Gastroesophageal sphincter (tissue), 4 donors: Measurements from ENCODE around the gene ACER1. TPM values are rescaled to one million over a fixed set of nuclear protein-coding genes. Genes with fewer than 3 reads are reported as not detected.

ENCODE experiments used
- ATAC-seq: fragments of 150-250 bp; one replicate; pipeline ENCODE4 v1.9.1; 2016; ENCODE audit warnings: mild to moderate bottlenecking, moderate library complexity
- H3K27ac ChIP-seq, 4 donors: fragments of 200-600 bp; sonication (generic) in 3 of 4; 1 replicate in 3 of 4; 2 replicates in 1 of 4; pipeline ENCODE4 v1.5.1; 2016 to 2019
- H3K27me3 ChIP-seq: fragments of 200-600 bp; sonication (generic); one replicate; pipeline ENCODE4 v1.5.1; 2019
- H3K36me3 ChIP-seq, 2 donors: fragments of 200-600 bp; sonication (generic); one replicate each; pipeline ENCODE4 v1.5.1; 2019; ENCODE audit warnings: control low read depth in 1 of 2
- H3K4me1 ChIP-seq, 3 donors: fragments of 200-600 bp; sonication (generic); 1 replicate in 2 of 3; 2 replicates in 1 of 3; pipeline ENCODE4 v1.5.1; 2016 to 2019; ENCODE audit warnings: control low read depth in 2 of 3
- H3K4me3 ChIP-seq, 2 donors: fragments of 200-600 bp; sonication (generic); one replicate each; pipeline ENCODE4 v1.5.1; 2019; ENCODE audit warnings: mild to moderate bottlenecking in 1 of 2, moderate library complexity in 1 of 2
- H3K9me3 ChIP-seq, 3 donors: fragments of 200-600 bp; sonication (generic); one replicate each; pipeline ENCODE4 v1.5.1; 2017 to 2019; ENCODE audit warnings: control low read depth in 2 of 3
- EP300 ChIP-seq: sonication (generic); formaldehyde crosslinking; IDR thresholded peaks from one replicate; pipeline ENCODE4 v1.6.1; 2017; ENCODE audit warnings: antibody characterized with exemption, mild to moderate bottlenecking
- POLR2A ChIP-seq, 2 donors: fragments of 450-650 bp; IDR thresholded peaks; one replicate each; pipeline ENCODE4 v1.6.1; 2017; ENCODE audit warnings: antibody characterized with exemption in 2 of 2, mild to moderate bottlenecking in 2 of 2, moderate library complexity in 1 of 2
- POLR2AphosphoS5 ChIP-seq: sonication (generic); formaldehyde crosslinking; IDR thresholded peaks from one replicate; pipeline ENCODE4 v1.6.1; 2017; ENCODE audit warnings: antibody characterized with exemption
- WGBS, 2 donors: methylation state at CpG; one replicate each; pipeline ENCODE4 v1.1.5; 2018; ENCODE audit warnings: low coverage in 1 of 2; 5-methylcytosine and 5-hydroxymethylcytosine counted together
- total RNA-seq, 4 donors: library from RNA; depleted of rRNA; stranded (reverse); fragments of >200 nt; gene quantifications; one replicate each; pipeline ENCODE4 v1.1.0, GENCODE V29; 2016
- TF ChIP-seq, protein P1 (sequence below), 4 experiments: fragments of 200-600 bp in 2 of 4; fragments of 450-650 bp in 2 of 4; sonication (generic) in 1 of 4; IDR thresholded peaks; one replicate each; pipeline ENCODE4 v1.5.1; 2017 to 2019; ENCODE audit warnings: antibody characterized with exemption in 4 of 4, mild to moderate bottlenecking in 2 of 4, moderate library complexity in 2 of 4

ACER1 gene
- total RNA-seq, 4 donors from 2014 or later, result not detected

DNA sequence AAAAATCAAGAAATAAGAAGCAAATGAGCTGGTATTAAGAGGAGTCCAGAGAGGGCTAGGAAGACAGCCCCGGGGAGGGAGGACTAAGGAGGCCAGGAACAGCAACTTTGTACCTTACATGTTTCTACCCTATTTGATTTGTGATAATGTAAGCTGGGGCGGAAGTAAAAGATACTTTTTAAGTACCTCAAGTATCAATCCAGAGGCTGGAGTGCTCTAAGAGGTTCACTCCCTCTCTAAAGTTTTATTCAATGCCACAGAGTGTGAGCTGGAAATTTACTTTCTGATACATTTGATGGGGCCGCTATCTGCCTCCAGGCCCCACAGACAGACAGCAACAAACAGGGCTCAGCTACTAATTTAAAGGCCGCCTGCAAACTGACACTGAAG lies 65.0 kb downstream of the ACER1 start:
- ATAC-seq, result no peak
- 78 to 96% methylated on average over 1 to 3 of the region's 4 CpGs for WGBS, 2 donors
- TF ChIP-seq POLR2AphosphoS5, result no peak
- TF ChIP-seq POLR2A (IDR thresholded peaks at IDR 0.05), result no peak
- no peak for TF ChIP-seq EP300
- TF ChIP-seq, protein P1, sequence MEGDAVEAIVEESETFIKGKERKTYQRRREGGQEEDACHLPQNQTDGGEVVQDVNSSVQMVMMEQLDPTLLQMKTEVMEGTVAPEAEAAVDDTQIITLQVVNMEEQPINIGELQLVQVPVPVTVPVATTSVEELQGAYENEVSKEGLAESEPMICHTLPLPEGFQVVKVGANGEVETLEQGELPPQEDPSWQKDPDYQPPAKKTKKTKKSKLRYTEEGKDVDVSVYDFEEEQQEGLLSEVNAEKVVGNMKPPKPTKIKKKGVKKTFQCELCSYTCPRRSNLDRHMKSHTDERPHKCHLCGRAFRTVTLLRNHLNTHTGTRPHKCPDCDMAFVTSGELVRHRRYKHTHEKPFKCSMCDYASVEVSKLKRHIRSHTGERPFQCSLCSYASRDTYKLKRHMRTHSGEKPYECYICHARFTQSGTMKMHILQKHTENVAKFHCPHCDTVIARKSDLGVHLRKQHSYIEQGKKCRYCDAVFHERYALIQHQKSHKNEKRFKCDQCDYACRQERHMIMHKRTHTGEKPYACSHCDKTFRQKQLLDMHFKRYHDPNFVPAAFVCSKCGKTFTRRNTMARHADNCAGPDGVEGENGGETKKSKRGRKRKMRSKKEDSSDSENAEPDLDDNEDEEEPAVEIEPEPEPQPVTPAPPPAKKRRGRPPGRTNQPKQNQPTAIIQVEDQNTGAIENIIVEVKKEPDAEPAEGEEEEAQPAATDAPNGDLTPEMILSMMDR (IDR thresholded peaks at IDR 0.05), result no peak
- H3K4me3 ChIP-seq, result no peak overlapping the region
- no peaks in the 10 kb centered on the region for H3K27me3 ChIP-seq
- peak overlapping the region in 1 of 4 donors; percentile 26 for H3K27ac ChIP-seq
- peaks cover 0 to 63% of the 10 kb centered on the region in 2 donors for H3K36me3 ChIP-seq
- no peaks in the 10 kb centered on the region for H3K9me3 ChIP-seq
- H3K4me1 ChIP-seq, result peaks cover 16 to 85% (median 30%) of the 10 kb centered on the region in 3 donors

DNA sequence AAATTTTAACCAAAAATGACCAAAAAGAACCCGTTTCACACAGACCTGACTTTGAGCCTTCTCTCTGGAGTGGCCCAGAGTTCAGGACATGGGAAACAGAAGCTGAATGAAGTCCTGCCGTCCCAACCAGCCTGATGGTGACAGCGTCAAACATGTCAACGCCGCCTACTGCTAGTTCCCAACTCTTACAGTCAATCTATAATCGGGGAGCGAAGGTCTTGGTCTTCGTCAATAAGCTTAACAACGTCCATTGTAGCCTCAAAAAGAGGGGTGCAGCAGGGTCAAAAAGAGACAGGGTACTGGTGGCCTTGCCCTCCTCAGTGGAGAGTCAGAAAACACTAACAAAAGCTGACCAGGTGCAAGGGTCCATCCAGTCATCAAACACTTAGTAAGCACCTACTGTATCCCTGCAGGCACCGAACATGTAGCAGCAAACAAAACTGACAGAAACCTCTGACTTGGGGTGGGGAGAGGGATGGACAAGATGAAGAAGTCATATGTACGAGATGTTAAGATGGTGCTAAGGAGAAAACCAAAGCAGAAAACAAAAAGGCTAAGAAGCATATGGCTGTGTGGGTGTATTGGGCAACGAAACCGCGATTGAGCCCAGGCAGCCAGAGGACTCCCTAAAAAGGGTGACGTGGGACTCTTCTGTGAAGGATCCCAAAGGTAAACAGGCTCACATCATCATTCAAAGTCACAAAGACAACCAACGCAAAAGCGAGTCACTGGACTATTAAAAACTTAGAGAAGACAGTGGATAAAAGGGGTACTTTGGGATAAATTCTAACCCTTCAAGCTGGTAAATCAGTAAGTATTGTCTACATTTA lies 65.6 kb downstream of the ACER1 start:
- ATAC-seq, result no peak
- Histone ChIP-seq H3K27me3 (no peaks in the 10 kb centered on the region), H3K4me3 (no peak overlapping the region), H3K27ac (no peak overlapping the region), H3K9me3 (no peaks in the 10 kb centered on the region), H3K36me3 (peaks cover 0 to 69% of the 10 kb centered on the region in 2 donors), H3K4me1 (peaks cover 10 to 85% (median 24%) of the 10 kb centered on the region in 3 donors)
- TF ChIP-seq, protein P1 (IDR thresholded peaks at IDR 0.05), result no peak
- TF ChIP-seq EP300 (no peak), POLR2AphosphoS5 (no peak), POLR2A (IDR thresholded peaks at IDR 0.05) (no peak)
- 73 to 93% methylated on average over 7 to 17 of the region's 17 CpGs for WGBS, 2 donors

DNA sequence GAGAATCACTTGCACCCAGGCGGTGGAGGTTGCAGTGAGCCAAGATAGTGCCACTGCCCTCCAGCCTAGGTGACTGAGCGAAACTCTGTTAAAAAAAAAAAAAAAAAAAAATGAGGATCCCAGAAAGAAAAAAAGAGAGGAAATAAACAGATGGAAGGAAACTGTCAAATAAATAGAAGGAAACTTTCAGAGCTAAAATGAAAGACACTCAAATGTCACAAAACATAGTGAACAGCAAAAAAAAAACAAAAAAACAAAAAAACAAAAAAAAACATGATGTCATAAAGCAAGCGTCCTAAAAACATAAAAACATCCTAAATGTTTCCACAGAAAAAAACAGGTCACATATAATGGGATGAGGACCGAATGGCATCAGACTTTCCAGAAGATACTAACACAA lies 68.6 kb downstream of the ACER1 start:
- H3K4me1 ChIP-seq, result peaks cover 0 to 72% (median 7%) of the 10 kb centered on the region in 3 donors
- H3K36me3 ChIP-seq, result peaks cover 0 to 90% of the 10 kb centered on the region in 2 donors
- no peak for ATAC-seq
- H3K9me3 ChIP-seq, result no peaks in the 10 kb centered on the region
- no peak overlapping the region for H3K27ac ChIP-seq
- 73 to 75% methylated on average over 2 to 4 of the region's 4 CpGs for WGBS, 2 donors
- TF ChIP-seq POLR2AphosphoS5, result no peak
- no peak for TF ChIP-seq EP300
- H3K27me3 ChIP-seq, result no peaks in the 10 kb centered on the region
- H3K4me3 ChIP-seq, result no peak overlapping the region

DNA sequence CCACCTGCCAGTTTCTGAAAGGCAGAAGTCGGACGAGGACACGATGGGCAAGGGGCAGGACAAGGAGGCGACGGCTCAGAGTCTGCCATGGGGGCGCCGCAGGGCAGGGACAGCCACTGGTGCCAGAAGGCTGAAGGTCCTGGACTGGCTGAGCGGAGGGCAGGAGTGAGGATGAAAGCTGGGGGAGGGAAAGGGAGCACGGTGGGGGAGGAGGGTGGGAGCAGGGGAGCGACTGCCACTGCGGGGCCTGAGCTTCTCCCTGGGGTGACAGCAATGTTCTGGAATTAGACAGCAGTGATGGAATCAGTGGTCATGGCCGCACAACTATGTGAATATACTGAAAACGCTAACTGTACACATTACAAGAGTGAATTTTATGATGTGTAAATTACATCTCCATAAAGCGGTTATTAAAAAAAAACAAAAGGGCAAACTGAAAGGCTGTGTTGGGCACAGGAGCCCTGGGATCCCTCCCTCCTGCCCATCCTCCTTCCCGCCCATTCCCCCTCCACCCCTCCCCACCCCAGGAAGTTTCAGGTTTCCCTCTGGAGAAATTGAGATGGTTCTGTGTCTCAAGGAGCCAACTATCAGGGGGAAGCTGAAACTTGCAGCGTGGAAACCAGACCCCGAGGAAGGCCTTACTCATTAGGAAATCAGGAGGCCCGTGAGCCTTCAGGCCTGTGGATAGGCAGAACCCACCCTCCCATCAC lies 69.5 kb downstream of the ACER1 start:
- WGBS, 2 donors, result 70 to 85% methylated on average over 4 to 14 of the region's 18 CpGs
- Histone ChIP-seq H3K36me3 (peaks cover 0 to 87% of the 10 kb centered on the region in 2 donors), H3K9me3 (no peaks in the 10 kb centered on the region), H3K27ac (no peak overlapping the region), H3K27me3 (no peaks in the 10 kb centered on the region), H3K4me3 (no peak overlapping the region), H3K4me1 (peaks cover 0 to 72% (median 14%) of the 10 kb centered on the region in 3 donors)
- no peak for ATAC-seq
- TF ChIP-seq EP300 (no peak), POLR2AphosphoS5 (no peak), POLR2A (IDR thresholded peaks at IDR 0.05) (no peak)
- TF ChIP-seq, protein P1 (IDR thresholded peaks at IDR 0.05), result no peak

DNA sequence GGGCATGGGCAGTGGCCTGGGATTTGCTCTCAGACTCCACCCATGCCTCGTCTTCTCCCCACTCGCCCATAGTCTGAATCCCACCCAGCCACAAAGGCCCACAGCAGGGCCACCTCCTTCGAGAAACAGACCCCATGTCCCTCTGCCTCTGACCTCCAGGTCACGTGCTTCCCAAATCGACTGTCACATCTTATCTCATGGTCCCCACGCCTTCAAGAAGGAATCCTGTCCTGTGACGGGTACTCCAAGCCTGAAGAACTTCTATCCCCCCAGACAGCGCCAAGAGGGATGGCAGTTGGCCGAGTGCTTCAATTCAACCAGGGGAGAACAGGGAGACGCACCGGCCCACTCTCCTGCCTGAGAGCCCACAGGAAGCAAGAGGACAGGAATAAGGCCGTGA lies 70.1 kb downstream of the ACER1 start:
- 87% methylated on average over 4 of the region's 12 CpGs for WGBS, 2 donors
- no peak for TF ChIP-seq POLR2AphosphoS5
- no peak for TF ChIP-seq POLR2A (IDR thresholded peaks at IDR 0.05)
- no peak for TF ChIP-seq EP300
- TF ChIP-seq, protein P1 (IDR thresholded peaks at IDR 0.05), result no peak
- Histone ChIP-seq H3K9me3 (no peaks in the 10 kb centered on the region), H3K4me1 (peaks cover 0 to 72% (median 16%) of the 10 kb centered on the region in 3 donors), H3K4me3 (no peak overlapping the region), H3K27ac (no peak overlapping the region), H3K27me3 (no peaks in the 10 kb centered on the region), H3K36me3 (peaks cover 0 to 88% of the 10 kb centered on the region in 2 donors)
- ATAC-seq, result no peak
